H1 (cell line): ENCODE data around the gene TMEM140. TPM values are rescaled to one million over a fixed set of nuclear protein-coding genes. Genes with fewer than 3 reads are reported as not detected.

Experiments
- BCL11A ChIP-seq, 2 experiments: IDR thresholded peaks; one replicate each; pipeline ENCODE4 v1.6.1; 2011; ENCODE audit warnings: low read depth in 2 of 2, low read length in 2 of 2, mild to moderate bottlenecking in 2 of 2
- CBX5 ChIP-seq: fragments of 300-800, 300-1000 bp; sonication (generic); IDR thresholded peaks from 2 replicates; pipeline ENCODE4 v1.7.1; 2016; ENCODE audit warnings: antibody characterized with exemption, low read length, low read depth
- CEBPB ChIP-seq: IDR thresholded peaks from 2 replicates; pipeline ENCODE4 v1.6.1; 2012; ENCODE audit warnings: low read depth, low read length
- CREB1 ChIP-seq: IDR thresholded peaks from 2 replicates; pipeline ENCODE4 v1.6.1; 2012; ENCODE audit warnings: inconsistent platforms
- GABPA ChIP-seq: IDR thresholded peaks from 2 replicates; pipeline ENCODE4 v1.6.1; 2011; ENCODE audit warnings: mild to moderate bottlenecking, low read length, moderate library complexity, borderline replicate concordance; ENCODE audit not compliant: insufficient read depth
- JUND ChIP-seq: IDR thresholded peaks from 2 replicates; pipeline ENCODE4 v1.6.1; 2011; ENCODE audit warnings: mild to moderate bottlenecking, improper control_type of control experiment, low read length
- KDM4A ChIP-seq: IDR thresholded peaks from one replicate; pipeline ENCODE4 v1.7.1; 2012; ENCODE audit warnings: low read depth, mild to moderate bottlenecking, moderate library complexity, low read length, inconsistent platforms; ENCODE audit not compliant: severe bottlenecking
- RBBP5 ChIP-seq: IDR thresholded peaks from 2 replicates; pipeline ENCODE4 v1.7.1; 2012; ENCODE audit warnings: low read depth, mild to moderate bottlenecking, inconsistent platforms, low read length, moderate library complexity, borderline replicate concordance
- SP4 ChIP-seq: IDR thresholded peaks from 2 replicates; pipeline ENCODE4 v1.6.1; 2012; ENCODE audit warnings: low read length, inconsistent platforms
- SUZ12 ChIP-seq: fragments of 200-600 bp; sonication (generic); IDR thresholded peaks from 2 replicates; pipeline ENCODE4 v1.6.1; 2012; ENCODE audit warnings: mild to moderate bottlenecking, inconsistent platforms, low read length, moderate library complexity, mixed read lengths
- polyA plus RNA-seq, 7 experiments: library from polyadenylated mRNA; depleted of rRNA in 3 of 7; stranded (reverse) in 5 of 7; unstranded in 2 of 7; fragments of >200 nt in 5 of 7; fragments of 200-250 nt in 2 of 7; gene quantifications; 1 replicate in 5 of 7; 2 replicates in 1 of 7; 4 replicates in 1 of 7; pipeline versions ENCODE4 v1.2.1 to v1.2.3, GENCODE V29; 2011 to 2013; ENCODE audit warnings: missing spikeins in 2 of 7, mixed read lengths in 2 of 7
- total RNA-seq: library from RNA; stranded (reverse); fragmentation: NEBNext Ultra II Directional; extraction: Animal tissue kit (Norgen Biotek cat#: 25700); gene quantifications from 2 replicates; pipeline ENCODE4 v1.2.1, GENCODE V29; 2021
- TF ChIP-seq, protein P1 (sequence below): fragments of 300-600 bp; sonication (generic); IDR thresholded peaks from 2 replicates; pipeline ENCODE4 v1.7.1; 2012; ENCODE audit warnings: low read length, moderate library complexity, mild to moderate bottlenecking, inconsistent platforms; ENCODE audit not compliant: insufficient replicate concordance

TMEM140 gene
- total and polyA plus RNA-seq, 2 of the 8 experiments (the other 6 are each of a cell fraction or from before 2014, with no cell fraction given): not detected

DNA sequence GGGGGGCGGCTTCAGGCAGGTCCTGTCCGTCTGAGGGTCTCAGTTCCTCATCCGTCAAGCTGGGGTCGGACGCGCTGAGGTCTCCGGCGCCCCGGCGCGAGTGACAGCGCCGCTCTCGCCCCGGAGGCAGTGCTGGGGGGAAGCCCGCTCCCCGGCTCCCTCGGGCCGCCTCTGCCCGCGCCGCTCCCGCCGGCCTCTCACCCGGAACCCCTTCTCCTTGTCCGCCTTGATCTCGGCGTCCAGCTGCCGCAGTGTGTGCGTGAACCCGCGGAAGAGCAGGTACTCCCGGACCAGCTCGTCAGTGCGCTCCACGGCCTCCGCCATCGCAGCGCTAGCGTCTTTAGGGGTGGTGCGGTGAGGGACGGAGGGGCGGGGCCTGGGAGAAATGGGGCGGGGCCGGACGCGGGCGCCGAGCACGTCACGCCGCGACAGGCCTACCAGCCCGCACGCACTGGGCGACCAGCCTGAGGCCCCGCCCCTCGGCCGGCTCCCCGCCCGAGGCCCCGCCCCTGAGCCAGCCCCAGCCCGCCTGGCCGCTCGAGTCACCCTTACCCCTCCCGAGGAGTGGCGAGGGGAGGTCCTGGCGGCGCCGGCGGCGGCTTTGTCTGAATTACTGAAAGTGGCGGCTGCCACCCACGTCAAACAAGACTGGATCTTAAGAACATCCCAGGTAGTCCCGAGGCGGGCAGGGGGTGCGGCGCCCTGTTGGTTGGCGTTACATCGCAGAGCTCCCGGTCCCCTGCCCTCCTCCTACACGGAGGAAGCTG is 63.5 kb downstream of the TMEM140 start, which contains the start of gene WDR91 (continued):
- TF ChIP-seq CBX5 (no peak), SUZ12 (no peak), GABPA (no peak), KDM4A (peak; percentile 89), CREB1 (peak; percentile 78), BCL11A (IDR thresholded peaks at IDR 0.05; ENCODE audit: low read depth in 2 of 2, low read length in 2 of 2) (no peak), SP4 (no peak), RBBP5 (peak; percentile 88; the same call in 1 of the 2 replicates), CEBPB (no peak), JUND (no peak)
- TF ChIP-seq, protein P1, sequence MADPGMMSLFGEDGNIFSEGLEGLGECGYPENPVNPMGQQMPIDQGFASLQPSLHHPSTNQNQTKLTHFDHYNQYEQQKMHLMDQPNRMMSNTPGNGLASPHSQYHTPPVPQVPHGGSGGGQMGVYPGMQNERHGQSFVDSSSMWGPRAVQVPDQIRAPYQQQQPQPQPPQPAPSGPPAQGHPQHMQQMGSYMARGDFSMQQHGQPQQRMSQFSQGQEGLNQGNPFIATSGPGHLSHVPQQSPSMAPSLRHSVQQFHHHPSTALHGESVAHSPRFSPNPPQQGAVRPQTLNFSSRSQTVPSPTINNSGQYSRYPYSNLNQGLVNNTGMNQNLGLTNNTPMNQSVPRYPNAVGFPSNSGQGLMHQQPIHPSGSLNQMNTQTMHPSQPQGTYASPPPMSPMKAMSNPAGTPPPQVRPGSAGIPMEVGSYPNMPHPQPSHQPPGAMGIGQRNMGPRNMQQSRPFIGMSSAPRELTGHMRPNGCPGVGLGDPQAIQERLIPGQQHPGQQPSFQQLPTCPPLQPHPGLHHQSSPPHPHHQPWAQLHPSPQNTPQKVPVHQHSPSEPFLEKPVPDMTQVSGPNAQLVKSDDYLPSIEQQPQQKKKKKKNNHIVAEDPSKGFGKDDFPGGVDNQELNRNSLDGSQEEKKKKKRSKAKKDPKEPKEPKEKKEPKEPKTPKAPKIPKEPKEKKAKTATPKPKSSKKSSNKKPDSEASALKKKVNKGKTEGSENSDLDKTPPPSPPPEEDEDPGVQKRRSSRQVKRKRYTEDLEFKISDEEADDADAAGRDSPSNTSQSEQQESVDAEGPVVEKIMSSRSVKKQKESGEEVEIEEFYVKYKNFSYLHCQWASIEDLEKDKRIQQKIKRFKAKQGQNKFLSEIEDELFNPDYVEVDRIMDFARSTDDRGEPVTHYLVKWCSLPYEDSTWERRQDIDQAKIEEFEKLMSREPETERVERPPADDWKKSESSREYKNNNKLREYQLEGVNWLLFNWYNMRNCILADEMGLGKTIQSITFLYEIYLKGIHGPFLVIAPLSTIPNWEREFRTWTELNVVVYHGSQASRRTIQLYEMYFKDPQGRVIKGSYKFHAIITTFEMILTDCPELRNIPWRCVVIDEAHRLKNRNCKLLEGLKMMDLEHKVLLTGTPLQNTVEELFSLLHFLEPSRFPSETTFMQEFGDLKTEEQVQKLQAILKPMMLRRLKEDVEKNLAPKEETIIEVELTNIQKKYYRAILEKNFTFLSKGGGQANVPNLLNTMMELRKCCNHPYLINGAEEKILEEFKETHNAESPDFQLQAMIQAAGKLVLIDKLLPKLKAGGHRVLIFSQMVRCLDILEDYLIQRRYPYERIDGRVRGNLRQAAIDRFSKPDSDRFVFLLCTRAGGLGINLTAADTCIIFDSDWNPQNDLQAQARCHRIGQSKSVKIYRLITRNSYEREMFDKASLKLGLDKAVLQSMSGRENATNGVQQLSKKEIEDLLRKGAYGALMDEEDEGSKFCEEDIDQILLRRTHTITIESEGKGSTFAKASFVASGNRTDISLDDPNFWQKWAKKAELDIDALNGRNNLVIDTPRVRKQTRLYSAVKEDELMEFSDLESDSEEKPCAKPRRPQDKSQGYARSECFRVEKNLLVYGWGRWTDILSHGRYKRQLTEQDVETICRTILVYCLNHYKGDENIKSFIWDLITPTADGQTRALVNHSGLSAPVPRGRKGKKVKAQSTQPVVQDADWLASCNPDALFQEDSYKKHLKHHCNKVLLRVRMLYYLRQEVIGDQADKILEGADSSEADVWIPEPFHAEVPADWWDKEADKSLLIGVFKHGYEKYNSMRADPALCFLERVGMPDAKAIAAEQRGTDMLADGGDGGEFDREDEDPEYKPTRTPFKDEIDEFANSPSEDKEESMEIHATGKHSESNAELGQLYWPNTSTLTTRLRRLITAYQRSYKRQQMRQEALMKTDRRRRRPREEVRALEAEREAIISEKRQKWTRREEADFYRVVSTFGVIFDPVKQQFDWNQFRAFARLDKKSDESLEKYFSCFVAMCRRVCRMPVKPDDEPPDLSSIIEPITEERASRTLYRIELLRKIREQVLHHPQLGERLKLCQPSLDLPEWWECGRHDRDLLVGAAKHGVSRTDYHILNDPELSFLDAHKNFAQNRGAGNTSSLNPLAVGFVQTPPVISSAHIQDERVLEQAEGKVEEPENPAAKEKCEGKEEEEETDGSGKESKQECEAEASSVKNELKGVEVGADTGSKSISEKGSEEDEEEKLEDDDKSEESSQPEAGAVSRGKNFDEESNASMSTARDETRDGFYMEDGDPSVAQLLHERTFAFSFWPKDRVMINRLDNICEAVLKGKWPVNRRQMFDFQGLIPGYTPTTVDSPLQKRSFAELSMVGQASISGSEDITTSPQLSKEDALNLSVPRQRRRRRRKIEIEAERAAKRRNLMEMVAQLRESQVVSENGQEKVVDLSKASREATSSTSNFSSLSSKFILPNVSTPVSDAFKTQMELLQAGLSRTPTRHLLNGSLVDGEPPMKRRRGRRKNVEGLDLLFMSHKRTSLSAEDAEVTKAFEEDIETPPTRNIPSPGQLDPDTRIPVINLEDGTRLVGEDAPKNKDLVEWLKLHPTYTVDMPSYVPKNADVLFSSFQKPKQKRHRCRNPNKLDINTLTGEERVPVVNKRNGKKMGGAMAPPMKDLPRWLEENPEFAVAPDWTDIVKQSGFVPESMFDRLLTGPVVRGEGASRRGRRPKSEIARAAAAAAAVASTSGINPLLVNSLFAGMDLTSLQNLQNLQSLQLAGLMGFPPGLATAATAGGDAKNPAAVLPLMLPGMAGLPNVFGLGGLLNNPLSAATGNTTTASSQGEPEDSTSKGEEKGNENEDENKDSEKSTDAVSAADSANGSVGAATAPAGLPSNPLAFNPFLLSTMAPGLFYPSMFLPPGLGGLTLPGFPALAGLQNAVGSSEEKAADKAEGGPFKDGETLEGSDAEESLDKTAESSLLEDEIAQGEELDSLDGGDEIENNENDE: no peak
